Mucosa of descending colon (tissue), 3 donors: ENCODE measurements around the gene RABAC1. TPM values are rescaled to one million over a fixed set of nuclear protein-coding genes. Genes with fewer than 3 reads are reported as not detected.

Experiments used
- ATAC-seq: fragments of 200-7000 bp; cut with Tn5 transposase; one replicate; pipeline ENCODE4 v1.9.1; 2020; ENCODE audit warnings: mild to moderate bottlenecking, moderate library complexity
- DNase-seq, 3 donors: peaks; one replicate each; pipeline ENCODE4 v3.0.0-alpha.2; 2020
- H3K36me3 ChIP-seq: fragments of 200-600 bp; one replicate; pipeline ENCODE4 v1.8.0; 2021; ENCODE audit warnings: low read depth, mild to moderate bottlenecking
- H3K4me1 ChIP-seq: fragments of 200-600 bp; one replicate; pipeline ENCODE4 v1.8.0; 2021; ENCODE audit warnings: low read depth, mild to moderate bottlenecking
- H3K4me3 ChIP-seq: fragments of 200-600 bp; one replicate; pipeline ENCODE4 v1.8.0; 2021; ENCODE audit warnings: mild to moderate bottlenecking
- H3K9me3 ChIP-seq: fragments of 200-600 bp; one replicate; pipeline ENCODE4 v1.8.0; 2021; ENCODE audit warnings: mild to moderate bottlenecking
- intact Hi-C, 2 donors: fragments of 100-400 bp; cut with DNase I in 1 of 2; cut with micrococcal nuclease in 1 of 2; formaldehyde crosslinking; loops; one replicate each; pipeline versions ENCODE4 v1.11.0 to v1.11.1; 2022; cut with DNase I, micrococcal nuclease
- total RNA-seq, 3 donors: library from RNA; stranded (reverse); fragmentation: NEBNext Ultra II Directional in 2 of 3; extraction: Animal tissue kit (Norgen Biotek cat#: 25700) in 2 of 3; gene quantifications; one replicate each; pipeline versions ENCODE4 v1.2.1 to v1.2.4, GENCODE V29; 2021 to 2023
- TF ChIP-seq, protein P1 (sequence below): fragments of 200-600 bp; IDR thresholded peaks from one replicate; pipeline ENCODE4 v1.8.0; 2022; ENCODE audit warnings: antibody characterized with exemption, mild to moderate bottlenecking
- donor health status: DM: no; HTN: no; CAD: no; lungs with moderate emphysema.
- donor health status: DM: no; HTN: no; CAD: no.
- donor health status: DM: no; HTN: yes; CAD: no.

The RABAC1 gene
- total RNA-seq, 3 donors from 2014 or later, result 150 to 160 (median 152) TPM

DNA sequence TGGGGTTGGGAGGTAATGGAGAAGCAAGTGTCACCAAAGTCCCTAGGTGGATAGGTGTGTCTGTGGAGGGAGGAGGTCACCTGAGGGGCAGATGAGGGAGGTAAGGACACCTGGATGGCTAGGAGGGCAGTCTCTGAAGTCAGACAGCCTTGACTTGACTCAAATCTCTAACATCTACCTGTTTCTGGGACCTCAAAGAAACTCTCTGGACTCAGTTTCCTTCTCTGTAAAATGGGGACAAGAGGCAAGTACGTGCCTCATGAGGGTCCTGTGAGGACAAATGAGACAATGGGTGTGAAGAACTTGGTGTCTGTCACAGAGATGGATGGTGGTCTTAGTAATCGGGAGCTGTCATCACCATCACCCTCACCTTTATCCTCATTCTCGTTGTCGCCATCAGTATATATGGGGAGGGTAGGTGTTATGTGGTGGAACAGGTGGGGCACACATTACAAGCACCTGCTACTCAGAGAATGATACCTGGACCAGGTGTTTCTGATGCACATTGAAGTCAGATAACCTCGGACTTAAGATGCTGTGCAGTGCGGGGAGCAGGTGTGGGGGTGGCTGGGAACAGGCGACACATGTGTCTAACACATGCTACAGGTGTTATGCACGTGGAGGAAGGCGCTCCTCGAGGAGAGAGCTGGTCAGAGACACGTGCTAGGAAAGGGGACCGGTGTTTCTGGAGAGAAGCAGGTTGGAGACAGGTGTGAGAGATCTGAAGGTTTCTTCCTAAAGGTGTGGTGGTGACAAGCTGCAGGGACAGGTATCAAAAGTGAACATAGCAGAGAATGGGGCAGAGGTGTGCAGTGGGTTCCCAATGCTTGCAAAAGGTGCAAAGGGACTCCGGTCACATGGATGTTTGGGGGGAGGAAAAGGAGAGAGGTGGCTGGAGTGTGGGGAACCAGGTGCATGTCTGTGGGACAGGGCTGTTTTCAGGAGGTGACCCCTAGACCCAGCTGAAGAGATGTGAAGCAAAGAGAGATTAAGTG is 34.7 kb downstream of the RABAC1 start:
- ATAC-seq (no peak), DNase-seq (no peak)
- Histone ChIP-seq H3K36me3 (no peaks in the 10 kb centered on the region), H3K4me3 (no peak overlapping the region), H3K9me3 (no peaks in the 10 kb centered on the region), H3K4me1 (peaks cover 16% of the 10 kb centered on the region)
- TF ChIP-seq, protein P1, sequence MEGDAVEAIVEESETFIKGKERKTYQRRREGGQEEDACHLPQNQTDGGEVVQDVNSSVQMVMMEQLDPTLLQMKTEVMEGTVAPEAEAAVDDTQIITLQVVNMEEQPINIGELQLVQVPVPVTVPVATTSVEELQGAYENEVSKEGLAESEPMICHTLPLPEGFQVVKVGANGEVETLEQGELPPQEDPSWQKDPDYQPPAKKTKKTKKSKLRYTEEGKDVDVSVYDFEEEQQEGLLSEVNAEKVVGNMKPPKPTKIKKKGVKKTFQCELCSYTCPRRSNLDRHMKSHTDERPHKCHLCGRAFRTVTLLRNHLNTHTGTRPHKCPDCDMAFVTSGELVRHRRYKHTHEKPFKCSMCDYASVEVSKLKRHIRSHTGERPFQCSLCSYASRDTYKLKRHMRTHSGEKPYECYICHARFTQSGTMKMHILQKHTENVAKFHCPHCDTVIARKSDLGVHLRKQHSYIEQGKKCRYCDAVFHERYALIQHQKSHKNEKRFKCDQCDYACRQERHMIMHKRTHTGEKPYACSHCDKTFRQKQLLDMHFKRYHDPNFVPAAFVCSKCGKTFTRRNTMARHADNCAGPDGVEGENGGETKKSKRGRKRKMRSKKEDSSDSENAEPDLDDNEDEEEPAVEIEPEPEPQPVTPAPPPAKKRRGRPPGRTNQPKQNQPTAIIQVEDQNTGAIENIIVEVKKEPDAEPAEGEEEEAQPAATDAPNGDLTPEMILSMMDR, result no peak
- intact Hi-C loops, result no loop called here

DNA sequence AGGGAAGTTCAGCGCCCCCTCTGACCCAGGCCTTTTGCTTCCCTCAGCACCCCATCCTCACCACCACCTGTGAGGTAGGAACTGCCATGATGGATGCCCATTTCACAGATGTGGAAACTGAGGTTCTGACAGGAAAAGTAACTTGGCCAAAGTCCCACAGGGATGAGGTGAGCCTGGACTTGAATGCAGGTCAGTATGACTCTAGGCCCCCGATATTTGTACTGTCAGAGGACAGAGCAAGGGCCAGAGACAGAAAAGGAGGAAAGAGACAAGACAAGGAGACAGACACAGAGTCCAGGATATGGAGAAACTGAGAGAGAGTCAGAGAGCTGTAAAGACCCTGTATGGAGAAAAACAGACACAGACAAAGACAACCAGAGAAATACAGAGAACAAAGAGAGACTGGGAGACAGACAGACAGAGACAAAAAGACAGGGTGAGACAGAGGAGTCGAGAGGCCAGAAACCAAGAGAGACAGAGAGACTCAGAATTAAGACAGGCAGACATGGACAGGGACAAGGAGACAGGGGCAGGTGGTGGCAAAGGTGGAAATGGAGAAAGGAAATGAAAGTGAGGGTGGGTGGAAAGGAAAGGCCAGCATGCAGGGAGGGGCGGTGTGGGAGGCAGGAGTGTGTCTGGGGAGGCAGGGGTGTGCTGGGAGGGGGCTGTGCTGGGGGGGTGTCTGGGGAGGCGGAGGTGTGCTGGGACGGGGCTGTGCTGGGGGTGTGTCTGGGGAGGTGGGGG is 35.9 kb downstream of the RABAC1 start:
- DNase-seq (no peak), ATAC-seq (no peak)
- TF ChIP-seq, protein P1, result no peak
- no peak overlapping the region for H3K4me3 ChIP-seq
- H3K4me1 ChIP-seq, result peaks cover 4% of the 10 kb centered on the region
- intact Hi-C loops, result no loop called here
- no peaks in the 10 kb centered on the region for H3K36me3 ChIP-seq
- no peaks in the 10 kb centered on the region for H3K9me3 ChIP-seq

GRCh38 chr19:41922585-41922984 is 36.5 kb downstream of the RABAC1 start:
- no peak for ATAC-seq

DNA sequence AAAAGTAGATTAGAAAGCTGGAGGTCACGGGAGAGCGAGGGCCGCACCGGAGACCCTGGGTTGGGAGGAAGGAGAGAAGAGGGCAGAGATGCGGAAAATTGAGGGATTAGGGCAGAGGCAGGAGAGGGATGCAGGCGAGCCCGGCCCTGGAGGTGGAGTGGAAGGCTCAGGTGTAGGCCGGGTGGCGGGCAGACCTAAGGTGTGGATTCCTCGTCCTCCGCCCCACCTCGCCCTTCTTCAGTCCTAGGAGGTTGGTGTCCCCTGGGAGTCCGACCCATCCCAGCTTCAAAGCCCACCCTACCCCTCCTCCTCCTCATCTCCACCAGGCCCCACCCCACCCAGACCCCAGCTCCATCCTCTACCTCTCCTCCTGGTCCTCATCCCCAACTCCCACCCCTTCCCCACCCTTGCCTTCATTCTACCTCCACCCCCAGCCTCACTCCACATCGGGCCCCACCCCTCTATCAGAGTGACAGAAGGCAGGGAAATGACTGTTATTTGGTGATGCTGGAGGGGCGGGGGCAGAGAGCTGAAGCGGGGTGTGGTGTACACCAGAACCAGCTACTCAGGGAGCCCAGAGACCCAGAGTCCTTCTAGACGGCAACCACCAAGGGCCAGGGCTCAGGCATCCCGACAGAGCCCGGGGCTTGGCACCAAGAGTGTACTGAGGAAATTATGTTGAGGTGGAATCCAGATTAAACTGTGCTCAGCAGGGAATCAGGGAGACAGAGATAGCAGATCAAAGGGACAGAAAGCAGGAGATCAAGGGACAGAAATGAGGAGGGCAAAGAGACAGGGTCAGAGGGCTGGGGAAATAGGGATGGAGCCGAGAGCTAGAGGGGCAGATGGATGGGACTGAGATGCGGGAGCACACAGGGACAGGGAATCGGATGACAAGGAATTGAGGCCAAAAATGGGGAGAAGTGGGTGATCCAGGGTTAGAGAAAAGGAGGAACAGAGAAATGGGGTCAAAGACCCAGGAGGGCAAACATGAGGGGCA is 37.2 kb downstream of the RABAC1 start:
- no peak overlapping the region for H3K4me3 ChIP-seq
- DNase-seq, result no peak
- no peaks in the 10 kb centered on the region for H3K4me1 ChIP-seq
- intact Hi-C loops, result no loop called here
- H3K36me3 ChIP-seq, result no peaks in the 10 kb centered on the region
- TF ChIP-seq, protein P1, result no peak
- ATAC-seq, result no peak
- H3K9me3 ChIP-seq, result no peaks in the 10 kb centered on the region

More at GRCh38 chr19:41922585-41922984, 36.5 kb downstream of the RABAC1 start:
- Histone ChIP-seq H3K4me1 (no peaks in the 10 kb centered on the region), H3K9me3 (no peaks in the 10 kb centered on the region), H3K4me3 (no peak overlapping the region), H3K36me3 (no peaks in the 10 kb centered on the region)
- intact Hi-C loops, result no loop called here
- TF ChIP-seq, protein P1, result no peak
- peak in 1 of 3 donors; percentile 40 for DNase-seq
